IPS-NIHi7 (cell line): ENCODE results near the gene LSR.
"Not testable (repeated sequence)": the region's sequence is repeated elsewhere in the genome, so short reads cannot be mapped to it uniquely, and the experiment has no call there.

ENCODE experiments used
- DNase-seq: peaks from one replicate; pipeline ENCODE4 v3.0.0; 2012; ENCODE audit warnings: mixed read lengths; ENCODE audit errors: extremely low spot score

The LSR gene

DNA sequence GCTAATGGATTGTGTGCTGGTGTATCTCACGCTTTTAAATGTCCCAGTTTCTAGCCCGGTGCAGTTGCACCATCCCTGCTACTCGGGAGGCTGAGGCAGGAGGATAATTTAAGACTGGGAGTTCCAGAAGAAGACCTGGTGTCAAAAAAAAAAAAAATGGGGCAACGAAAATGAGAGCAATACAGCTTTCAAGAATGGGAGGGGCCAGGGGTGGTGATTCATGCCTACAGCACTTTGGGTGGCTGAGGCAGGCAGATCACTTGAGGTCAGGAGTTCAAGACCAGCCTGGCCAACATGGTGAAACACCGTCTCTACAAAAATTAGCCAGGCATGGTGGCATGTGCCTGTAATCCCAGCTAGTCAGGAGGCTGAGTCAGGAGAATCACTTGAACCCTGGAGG is 37.3 kb downstream of the LSR start:
- DNase-seq, result not testable (repeated sequence)

DNA sequence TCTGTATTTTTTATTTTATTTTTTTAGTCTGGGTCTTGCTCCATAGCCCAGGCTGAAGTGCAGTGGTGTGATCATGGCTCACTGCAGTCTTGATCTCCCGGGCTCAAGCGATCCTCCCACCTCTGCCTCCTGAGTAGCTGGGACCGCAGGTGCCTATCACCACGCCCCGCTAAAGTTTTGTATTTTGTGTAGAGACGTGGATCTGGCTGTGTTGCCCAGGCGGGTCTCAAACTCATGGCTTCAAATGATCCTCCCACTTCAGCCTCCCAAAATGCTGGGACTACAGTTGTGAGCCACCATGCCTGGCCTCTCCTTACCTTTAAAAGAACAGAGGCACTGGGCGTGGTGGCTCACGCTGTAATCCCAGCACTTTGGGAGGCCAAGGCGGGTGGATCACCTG is 38.9 kb downstream of the LSR start:
- no peak for DNase-seq

DNA sequence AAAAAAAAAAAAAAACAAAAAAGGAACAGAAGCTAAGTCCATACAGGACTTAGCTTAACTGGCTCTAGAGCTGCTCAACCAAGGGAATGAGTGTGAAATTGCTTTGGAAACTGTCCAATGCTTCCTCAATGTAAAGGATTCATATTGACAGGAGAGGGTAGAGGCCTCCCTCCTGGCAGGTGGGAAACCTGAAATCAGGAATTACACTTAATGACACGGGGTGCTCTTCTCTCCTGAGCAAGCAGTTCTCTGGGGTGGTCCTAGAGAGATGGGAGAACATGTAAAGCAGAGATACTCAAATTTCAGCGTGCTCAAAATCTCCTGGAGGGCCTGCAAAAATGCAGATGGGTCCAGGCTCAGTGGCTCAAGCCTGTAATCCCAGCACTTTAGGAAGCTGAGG is 39.5 kb downstream of the LSR start:
- DNase-seq, result no peak

DNA sequence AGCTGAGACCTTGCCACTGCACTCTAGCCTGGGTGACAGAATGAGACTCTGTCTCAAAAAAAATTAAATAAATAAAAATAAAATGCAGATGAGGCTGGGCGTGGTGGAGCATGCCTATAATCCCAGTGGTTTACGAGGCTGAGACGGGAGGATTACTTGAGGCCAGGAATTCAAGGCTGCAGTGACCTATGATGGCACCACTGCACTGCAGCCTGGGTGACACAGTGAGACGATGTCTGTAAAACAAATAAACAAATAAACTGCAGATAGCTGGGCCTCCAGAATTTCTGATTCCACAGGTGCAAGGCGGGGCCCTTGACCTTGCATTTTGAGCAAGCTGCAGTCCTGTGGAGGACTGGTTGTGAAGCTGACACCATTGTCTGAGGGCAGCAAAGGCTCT is 40.1 kb downstream of the LSR start:
- DNase-seq, result no peak

DNA sequence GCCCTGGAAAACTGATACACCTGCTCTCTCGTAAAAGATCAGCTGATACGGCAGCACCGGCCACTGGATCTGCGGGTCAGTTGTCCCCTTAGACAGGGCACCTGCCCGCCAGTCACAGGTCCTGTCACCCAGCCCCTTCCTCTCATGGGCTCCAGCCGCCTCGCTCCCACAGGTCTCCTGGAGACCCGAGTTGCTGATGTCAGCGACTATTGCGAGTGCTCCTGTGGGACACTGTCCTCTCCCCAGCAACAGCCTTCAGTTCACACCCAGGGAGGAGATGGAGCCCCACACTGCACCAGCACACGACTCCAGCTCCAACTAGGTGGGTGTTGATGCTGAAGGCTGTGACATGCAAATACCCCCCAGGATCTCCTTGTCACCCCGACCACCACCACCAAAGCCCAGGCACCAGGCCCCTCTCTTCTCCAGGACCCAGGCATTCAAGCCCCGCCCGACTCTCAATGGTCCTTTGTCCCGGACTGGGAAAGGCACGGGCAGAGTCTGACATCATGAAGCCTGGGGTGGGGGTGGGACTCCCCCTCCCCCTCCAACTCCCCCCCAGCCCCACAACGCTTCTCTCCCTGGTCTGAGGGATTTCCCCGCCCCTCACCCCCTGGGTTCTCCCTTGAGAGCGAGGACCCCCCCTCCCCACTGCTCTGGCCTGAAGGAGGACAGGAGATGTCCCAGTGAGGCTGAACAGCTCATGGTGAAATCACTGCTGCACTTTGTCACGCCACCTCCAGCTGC is 41.8 kb downstream of the LSR start:
- no peak for DNase-seq

DNA sequence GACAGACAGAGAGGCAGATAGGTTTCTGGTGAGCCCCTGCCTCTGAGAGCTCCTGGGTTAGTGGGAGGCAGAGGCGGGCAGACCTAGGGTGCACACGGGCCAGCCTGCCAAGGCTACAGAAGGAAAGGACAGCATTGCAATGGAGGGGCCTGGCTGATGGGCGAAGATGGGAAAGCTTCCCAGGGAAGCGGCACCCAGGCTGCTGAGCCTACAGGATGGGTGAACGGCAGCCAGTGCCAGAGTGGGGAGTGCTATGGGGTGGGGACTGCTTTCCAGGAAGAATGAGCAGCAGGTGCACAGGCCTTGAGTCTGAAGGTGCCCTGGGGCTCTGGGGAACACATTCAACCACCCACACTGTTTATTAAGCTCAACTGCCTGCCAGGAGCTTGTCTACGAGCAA is 42.5 kb downstream of the LSR start:
- DNase-seq, result no peak

DNA sequence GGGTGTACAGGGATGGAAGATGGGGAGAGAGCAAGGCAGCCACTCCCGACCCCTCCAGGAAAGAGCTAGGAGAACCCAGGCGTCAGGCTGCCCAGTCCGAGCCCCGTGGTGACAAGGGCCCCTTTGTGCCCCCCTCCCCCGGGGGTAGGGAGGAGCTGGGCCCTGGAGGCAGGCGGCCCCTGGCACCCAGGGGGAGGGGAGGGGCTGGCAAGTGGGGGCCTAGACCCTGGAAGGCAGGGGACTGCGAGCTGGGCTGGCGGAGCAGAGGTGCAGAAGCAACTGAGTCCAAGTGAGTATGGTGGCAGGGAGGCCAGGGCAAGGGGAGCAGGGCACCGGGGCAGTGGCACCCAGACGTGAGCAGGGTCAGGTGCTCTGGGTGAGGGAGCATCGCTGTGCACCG is 43.1 kb downstream of the LSR start, which contains the start of gene MAG:
MAG (plus strand) TSS at position 246 of the 400 bp plus-strand sequence. CDS start 3,248 bp downstream, outside the sequence.
- DNase-seq, result no peak

DNA sequence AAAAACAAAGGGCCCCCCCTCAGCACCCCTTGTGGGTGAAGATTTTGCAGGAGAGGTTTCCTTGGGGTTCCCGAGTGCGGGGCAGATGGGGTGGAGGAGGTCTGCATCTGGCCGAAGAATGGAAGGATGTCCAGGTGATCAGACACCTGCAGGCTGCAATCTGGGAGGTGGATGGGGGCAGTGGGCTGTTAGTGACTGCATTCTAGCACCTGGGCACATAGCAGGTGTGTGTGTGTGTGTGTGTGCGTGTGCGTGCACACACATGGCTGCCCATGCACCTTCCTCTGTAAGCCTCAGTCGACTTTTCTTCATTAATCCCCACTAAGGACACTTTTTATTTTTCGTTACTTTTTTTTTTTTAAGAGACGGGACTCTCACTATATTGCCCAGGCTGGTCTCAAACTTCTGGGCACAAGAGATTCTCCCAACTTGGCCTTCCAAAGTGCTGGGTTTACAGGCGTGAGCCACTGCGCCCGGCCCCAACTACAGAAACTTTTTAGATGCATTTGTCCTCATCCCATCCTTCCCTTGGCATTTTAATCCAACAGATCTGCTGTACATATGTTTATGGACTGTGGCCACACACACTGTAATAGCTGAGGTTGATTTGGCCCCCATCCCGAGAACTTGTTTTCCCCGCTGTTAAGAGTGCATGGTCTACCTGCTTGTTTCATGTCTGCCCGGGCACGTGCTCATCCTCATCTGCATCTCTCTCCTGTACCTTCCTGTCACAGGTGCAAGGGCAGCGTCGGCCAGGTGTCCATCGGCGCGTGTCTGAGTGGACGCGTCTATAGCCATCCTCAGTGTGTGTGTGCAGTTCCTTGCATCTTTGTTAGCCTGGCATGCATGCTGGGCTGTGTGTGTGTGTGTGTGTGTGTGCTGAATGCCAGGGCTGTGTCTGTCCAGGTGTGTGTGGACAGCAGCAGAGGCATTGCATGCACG is 43.9 kb downstream of the LSR start:
- DNase-seq, result no peak

DNA sequence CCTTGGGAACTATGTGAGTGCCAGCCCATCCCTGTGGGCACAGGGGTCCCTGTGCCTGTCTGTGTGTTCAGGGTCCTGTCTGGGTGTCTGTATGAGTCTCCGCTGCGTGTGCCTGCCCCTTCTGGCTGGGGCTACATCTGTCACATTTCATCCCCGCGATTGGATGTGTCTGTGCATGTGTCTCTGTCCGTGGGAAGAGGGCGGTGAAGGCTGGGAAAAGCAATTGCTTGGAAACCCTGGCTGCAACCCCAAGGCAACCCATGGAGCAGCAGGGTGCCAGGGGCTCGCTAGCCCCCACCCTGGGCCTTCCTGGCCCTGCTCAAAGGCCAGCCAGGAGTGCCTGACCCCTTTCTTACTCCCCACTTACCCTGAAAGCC is 44.5 kb downstream of the LSR start:
- DNase-seq, result no peak

DNA sequence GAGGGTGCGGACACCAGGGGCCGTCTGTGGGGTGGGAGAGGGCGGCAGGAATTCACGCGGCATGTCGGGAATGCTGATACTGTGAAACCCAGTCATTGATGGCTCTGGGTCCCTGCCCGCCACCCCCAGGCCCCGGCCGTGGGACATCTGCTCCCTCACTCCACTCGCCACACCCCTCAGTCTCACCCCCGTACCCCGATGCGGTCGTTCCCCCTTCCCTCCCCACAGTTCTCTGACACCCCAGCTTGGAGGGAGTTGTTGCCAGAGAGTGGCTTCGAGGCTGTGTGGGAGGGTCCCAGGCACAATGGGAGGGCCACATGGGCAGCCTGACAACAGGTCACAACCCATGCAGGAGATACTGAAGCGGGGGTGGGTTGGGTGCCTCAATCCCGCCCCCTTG is 45.0 kb downstream of the LSR start:
- DNase-seq, result no peak

DNA sequence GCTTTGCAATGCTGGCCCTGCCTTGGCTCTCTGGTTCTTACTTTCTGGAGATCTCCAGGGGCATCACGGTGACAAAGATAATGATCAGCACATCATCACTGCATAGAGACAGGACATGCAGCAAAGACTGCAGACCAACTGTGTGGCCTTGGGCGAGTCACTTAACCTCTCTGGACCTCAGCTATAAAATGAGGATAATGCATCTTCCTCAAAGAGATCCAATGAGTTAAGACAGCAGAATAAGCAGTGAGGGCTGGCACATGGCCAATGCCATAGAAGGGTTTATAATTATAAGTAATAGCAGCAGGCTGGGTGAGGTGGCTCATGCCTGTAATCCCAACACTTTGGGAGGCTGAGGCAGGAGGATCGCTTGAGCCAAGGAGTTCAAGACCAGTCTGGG is 45.5 kb downstream of the LSR start:
- DNase-seq, result no peak

DNA sequence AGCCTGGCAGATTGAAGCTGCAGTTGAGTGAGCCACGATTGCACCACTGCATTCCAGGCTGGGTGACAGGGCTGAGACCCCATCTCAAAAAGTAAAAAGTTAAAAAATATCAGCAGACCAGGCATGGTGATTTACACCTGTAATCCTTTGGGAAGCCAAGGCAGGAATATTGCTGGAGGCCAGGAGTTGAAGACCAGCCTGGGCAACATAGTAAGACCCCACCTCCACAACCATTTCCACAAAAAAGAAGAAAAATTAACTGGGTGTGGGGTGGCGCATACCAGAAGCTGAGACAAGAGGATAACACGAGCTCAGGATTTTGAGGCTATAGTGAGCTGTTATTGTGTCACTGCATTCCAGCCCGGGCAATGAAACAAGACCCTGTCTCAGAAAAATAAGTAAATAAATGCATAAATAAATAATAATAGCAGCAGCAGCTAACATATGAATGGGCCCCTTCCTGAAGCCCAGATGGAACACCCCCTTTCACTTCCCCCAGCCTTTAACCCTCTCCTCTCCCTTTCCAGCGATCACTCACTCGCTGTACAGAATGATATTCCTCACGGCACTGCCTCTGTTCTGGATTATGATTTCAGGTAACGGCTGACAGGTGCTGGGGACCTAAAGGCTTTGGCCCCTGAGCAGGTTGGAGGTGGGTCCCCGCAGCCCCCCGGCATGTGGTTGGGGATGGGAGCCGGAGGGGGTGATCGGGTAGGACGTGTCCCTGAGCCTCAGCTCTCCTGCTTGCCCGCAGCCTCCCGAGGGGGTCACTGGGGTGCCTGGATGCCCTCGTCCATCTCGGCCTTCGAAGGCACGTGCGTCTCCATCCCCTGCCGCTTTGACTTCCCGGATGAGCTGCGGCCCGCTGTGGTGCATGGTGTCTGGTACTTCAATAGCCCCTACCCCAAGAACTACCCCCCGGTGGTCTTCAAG is 46.3 kb downstream of the LSR start:
- DNase-seq, result no peak

DNA sequence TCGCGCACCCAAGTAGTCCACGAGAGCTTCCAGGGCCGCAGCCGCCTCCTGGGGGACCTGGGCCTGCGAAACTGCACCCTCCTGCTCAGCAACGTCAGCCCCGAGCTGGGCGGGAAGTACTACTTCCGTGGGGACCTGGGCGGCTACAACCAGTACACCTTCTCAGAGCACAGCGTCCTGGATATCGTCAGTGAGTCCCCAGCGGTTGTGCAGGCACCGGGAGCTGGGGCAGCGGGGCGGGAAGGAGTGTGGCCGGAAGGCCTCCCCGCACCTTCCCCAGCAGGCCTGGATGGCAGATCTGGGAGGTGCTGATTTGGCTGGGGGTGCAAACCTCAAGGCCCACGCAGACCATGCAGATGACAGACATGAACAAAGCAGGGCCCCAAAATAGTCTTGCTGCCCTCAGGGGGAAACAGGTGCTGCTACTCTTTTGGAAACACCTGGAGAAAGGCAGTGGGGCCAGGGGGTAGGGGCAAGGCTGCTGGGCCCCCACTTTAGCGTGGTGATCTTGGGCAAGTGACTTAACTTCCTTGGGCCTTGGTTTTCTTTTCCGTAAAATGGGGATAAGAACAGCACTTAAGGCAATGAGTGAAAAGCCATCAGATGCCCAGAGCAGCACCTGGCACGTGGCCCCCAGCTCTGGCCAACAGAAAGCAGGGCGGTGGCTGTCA is 47.1 kb downstream of the LSR start:
- DNase-seq, result peak; percentile 43

DNA sequence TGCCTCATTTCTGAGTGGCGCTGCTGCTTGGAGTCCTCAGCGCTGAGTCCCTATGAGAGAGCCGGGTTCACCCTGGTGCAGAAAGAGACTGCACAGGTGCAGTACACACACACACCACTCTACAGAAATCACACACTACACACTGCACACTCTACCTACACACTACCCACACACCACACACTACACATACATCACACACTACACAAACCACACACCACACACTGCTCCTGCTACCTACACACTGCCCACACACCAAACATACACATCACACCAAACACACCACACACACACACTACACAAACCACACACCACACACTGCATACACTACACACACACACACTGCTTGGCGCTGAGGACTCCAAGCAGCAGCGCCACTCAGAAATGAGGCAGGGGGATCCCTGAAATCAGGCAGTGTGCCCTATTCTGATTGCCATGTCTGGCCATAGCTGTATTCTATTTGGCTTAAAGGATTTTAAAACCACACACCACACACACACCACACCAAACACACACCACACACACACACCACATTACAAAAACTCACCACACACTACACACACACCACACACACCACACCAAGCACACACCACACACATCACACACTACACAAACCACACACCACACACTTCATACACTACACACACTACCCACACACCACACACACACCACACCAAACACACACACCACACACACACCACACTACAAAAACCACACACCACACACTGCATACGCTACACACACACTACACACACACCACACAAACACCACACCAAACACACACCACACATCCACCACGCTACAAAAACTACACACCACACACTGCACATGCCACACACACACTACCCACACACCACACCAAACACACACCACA is 48.1 kb downstream of the LSR start:
- DNase-seq, result no peak

DNA sequence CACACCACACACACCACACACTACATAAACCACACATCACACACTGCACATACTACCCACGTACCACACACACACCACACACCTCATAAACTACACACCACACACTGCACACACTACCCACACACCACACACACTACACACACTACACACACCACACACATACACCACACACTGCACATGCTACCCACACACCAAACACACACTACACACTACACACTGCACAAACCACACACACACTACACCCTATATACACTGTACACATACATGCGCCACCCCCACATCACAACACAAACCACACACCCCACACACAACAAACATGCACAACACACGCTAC is 48.7 kb downstream of the LSR start:
- DNase-seq, result no peak

DNA sequence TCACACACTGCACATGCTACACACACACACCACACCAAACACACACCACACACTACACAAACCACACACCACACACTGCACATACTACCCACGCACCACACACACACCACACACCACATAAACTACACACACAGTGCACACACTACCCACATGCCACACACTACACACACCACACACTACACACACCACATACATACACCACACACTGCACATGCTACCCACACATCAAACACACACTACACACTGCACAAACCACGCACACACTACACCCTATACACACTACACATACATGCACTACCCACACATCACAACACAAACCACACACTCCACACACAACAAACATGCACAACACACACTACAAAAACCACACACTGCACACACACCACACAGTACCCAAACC is 49.1 kb downstream of the LSR start:
- DNase-seq, result no peak

DNA sequence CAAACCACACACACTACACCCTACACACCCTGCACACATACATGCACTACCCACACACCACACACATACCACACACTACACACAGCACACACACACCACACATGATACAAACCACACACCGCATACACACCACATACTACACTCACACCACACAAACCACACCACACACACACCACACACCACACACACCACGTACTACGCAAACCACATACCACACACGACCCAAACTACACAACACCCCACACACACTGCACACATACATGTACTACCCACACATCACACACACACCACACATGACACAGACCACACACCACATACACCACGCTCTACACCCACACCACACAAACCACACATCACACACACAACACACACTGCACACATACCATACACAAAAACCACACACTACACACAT is 49.8 kb downstream of the LSR start:
- no peak for DNase-seq

DNA sequence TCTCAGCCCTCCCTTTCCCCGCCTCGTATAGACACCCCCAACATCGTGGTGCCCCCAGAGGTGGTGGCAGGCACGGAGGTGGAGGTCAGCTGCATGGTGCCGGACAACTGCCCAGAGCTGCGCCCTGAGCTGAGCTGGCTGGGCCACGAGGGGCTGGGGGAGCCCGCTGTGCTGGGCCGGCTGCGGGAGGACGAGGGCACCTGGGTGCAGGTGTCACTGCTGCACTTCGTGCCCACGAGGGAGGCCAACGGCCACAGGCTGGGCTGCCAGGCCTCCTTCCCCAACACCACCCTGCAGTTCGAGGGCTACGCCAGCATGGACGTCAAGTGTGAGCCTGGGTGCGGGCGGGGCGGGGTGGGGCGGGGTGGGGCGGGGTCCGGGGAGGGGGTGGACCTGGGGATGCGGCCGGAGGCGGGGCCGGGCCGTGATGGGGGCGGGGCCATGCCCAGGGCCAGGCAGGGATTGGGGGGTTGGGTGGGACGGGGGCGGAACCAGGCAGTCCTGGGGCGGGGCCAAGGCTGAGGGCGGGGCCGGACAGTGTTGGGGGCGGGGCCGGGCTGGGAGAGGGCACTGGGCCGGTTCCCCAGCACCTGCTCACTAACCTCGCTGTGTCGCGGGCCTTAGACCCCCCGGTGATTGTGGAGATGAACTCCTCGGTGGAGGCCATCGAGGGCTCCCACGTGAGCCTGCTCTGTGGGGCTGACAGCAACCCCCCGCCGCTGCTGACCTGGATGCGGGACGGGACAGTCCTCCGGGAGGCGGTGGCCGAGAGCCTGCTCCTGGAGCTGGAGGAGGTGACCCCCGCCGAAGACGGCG is 50.9 kb downstream of the LSR start:
- DNase-seq, result peak; percentile 94

DNA sequence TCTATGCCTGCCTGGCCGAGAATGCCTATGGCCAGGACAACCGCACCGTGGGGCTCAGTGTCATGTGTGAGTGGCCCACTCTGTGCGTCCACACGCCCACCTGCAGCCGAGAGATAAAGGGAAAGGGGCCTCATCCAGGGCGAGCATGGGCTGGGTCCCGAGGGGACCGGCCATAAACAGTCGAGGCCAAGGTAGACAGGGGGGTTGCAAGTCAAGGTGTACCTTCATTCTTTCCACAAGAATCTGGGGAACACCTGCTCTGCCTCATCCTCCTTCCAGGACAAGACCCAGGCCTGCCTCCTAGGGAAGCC is 51.5 kb downstream of the LSR start:
- DNase-seq, result no peak

DNA sequence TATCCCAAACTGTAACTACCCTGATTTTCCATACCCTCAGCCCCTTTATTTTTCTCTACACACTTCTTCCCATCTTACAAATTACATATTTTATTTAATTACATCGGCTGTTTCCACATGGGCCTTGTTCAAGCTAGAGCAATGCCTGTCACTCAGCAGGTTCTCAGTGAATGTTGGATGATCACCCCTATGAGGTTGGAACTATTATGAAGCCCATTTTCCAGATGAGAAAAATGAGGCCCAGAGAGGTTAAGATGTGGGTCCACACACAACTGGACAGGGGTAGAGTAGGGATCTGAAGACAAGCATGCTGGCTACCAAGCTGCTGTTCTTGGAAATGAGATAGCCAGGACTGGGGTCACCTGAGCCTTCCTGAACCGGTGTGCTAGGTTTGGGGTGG is 53.2 kb downstream of the LSR start:
- no peak for DNase-seq
